Spleen (tissue), 11 donors: Measurements from ENCODE around the gene DTNB. TPM values are rescaled to one million over a fixed set of nuclear protein-coding genes. Genes with fewer than 3 reads are reported as not detected.

ENCODE experiments used
- DNase-seq: peaks from one replicate; pipeline ENCODE4 v3.0.0-alpha.2; 2020
- H3K27ac ChIP-seq, 8 donors: fragments of 200-600 bp; sonication (generic) in 7 of 8; 1 replicate in 4 of 8; 2 replicates in 4 of 8; pipeline versions ENCODE4 v1.5.0 to v1.8.0; 2016 to 2021; ENCODE audit warnings: inconsistent platforms in 4 of 8, mild to moderate bottlenecking in 4 of 8, moderate library complexity in 1 of 8
- H3K27me3 ChIP-seq, 7 donors: fragments of 200-600 bp; sonication (generic) in 6 of 7; replicated peaks in 1 of 7; 1 replicate in 4 of 7; 2 replicates in 3 of 7; pipeline versions ENCODE4 v1.5.0 to v1.8.0; 2016 to 2021; ENCODE audit warnings: inconsistent platforms in 3 of 7, mild to moderate bottlenecking in 1 of 7
- H3K36me3 ChIP-seq, 6 donors: fragments of 200-600 bp; sonication (generic) in 5 of 6; 1 replicate in 4 of 6; 2 replicates in 2 of 6; pipeline versions ENCODE4 v1.5.0 to v1.8.0; 2016 to 2021; ENCODE audit warnings: inconsistent platforms in 2 of 6
- H3K4me1 ChIP-seq, 6 donors: fragments of 200-600 bp; sonication (generic) in 5 of 6; 1 replicate in 3 of 6; 2 replicates in 3 of 6; pipeline versions ENCODE4 v1.5.0 to v1.8.0; 2016 to 2021; ENCODE audit warnings: inconsistent platforms in 3 of 6
- H3K4me3 ChIP-seq, 8 donors: fragments of 200-600 bp; sonication (generic) in 7 of 8; 1 replicate in 4 of 8; 2 replicates in 4 of 8; pipeline versions ENCODE4 v1.5.0 to v1.8.0; 2016 to 2021; ENCODE audit warnings: inconsistent platforms in 4 of 8, mild to moderate bottlenecking in 4 of 8, moderate library complexity in 2 of 8
- H3K9me3 ChIP-seq, 8 donors: fragments of 200-600 bp; sonication (generic) in 7 of 8; 1 replicate in 4 of 8; 2 replicates in 4 of 8; pipeline versions ENCODE4 v1.5.0 to v1.8.0; 2016 to 2021; ENCODE audit warnings: inconsistent platforms in 4 of 8
- POLR2A ChIP-seq, 3 donors: fragments of 450-650 bp; IDR thresholded peaks; one replicate each; pipeline ENCODE4 v1.5.1; 2017; ENCODE audit warnings: antibody characterized with exemption in 3 of 3, mild to moderate bottlenecking in 1 of 3
- POLR2AphosphoS5 ChIP-seq, 3 donors: sonication (generic); formaldehyde crosslinking; IDR thresholded peaks; one replicate each; pipeline ENCODE4 v1.5.1; 2017; ENCODE audit warnings: antibody characterized with exemption in 3 of 3
- WGBS, 5 donors: extraction: QIAGEN DNeasy Blood & Tissue Kit in 3 of 5; methylation state at CpG; one replicate each; pipeline versions ENCODE4 v1.1.5 to v1.1.7; 2013 to 2018; 5-methylcytosine and 5-hydroxymethylcytosine counted together
- intact Hi-C: fragments of 100-400 bp; cut with DNase I; formaldehyde crosslinking; loops from one replicate; pipeline ENCODE4 v1.15.0; 2023; ENCODE audit warnings: low total_unique reads
- polyA plus RNA-seq, 3 donors: library from polyadenylated mRNA; stranded (reverse); fragments of 200-250 nt; gene quantifications; one replicate each; pipeline ENCODE4 v1.2.1, GENCODE V29; 2013
- total RNA-seq, 7 donors: library from RNA; depleted of rRNA in 3 of 7; stranded (reverse); fragments of >200 nt in 3 of 7; fragmentation: NEBNext Ultra II Directional in 4 of 7; extraction: Animal tissue kit (Norgen Biotek cat#: 25700) in 4 of 7; gene quantifications; one replicate each; pipeline versions ENCODE4 v1.1.0 to v1.2.1, GENCODE V29; 2016 to 2021
- TF ChIP-seq, protein P1 (sequence below), 11 experiments: fragments of 200-600 bp in 7 of 11; fragments of 450-650 bp in 4 of 11; sonication (generic) in 4 of 11; IDR thresholded peaks in 8 of 11; conservative IDR thresholded peaks in 3 of 11; 1 replicate in 7 of 11; 2 replicates in 4 of 11; pipeline versions ENCODE4 v1.4.0 to v1.8.0; 2016 to 2021; ENCODE audit warnings: antibody characterized with exemption in 11 of 11, inconsistent platforms in 4 of 11, mild to moderate bottlenecking in 1 of 11
- donor health status: healthy with polysubstance abuse.
- donor health status: DM: no; HTN: no; CAD: no; lungs with moderate emphysema.
- donor health status: DM: no; HTN: no; CAD: no.
- donor health status: Bipolar disorder and iron deficiency.
- donor health status: healthy.
- donor health status: DM: no; HTN: no; CAD: no.
- donor health status: DM: yes; HTN: yes; CAD: no.

The DTNB gene
- total and polyA plus RNA-seq, 10 donors: 4.5 to 28.9 (median 20.4) TPM

DNA sequence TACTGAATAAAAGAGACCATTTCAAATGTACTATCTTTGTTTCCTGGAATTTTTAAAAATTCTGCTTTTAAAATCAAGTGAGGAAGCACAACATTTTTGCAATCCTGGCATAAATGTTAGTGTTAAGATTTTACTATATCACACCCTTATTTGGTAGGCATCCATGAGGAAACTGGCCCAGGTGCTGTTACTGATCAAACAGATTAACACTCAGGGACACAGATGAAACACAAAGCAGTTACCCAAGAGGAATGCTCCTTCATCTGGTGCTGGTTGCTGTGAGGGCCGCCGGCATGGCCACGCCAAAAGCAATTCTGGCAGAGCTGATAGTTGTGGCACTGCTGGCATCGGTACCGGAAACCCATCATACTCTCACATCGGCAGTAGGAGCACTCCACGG, 96.8 kb downstream of the DTNB start:
- Histone ChIP-seq H3K4me1 (peaks cover 0 to 3% (median under 1%) of the 10 kb centered on the region in 6 donors), H3K36me3 (peaks cover 0 to 9% (median 0%) of the 10 kb centered on the region in 6 donors), H3K9me3 (no peaks in the 10 kb centered on the region), H3K4me3 (no peak overlapping the region), H3K27me3 (no peaks in the 10 kb centered on the region), H3K27ac (no peak overlapping the region)
- no peak for DNase-seq
- TF ChIP-seq POLR2A (IDR thresholded peaks at IDR 0.05) (no peak), POLR2AphosphoS5 (IDR thresholded peaks at IDR 0.05) (no peak)
- TF ChIP-seq, protein P1, sequence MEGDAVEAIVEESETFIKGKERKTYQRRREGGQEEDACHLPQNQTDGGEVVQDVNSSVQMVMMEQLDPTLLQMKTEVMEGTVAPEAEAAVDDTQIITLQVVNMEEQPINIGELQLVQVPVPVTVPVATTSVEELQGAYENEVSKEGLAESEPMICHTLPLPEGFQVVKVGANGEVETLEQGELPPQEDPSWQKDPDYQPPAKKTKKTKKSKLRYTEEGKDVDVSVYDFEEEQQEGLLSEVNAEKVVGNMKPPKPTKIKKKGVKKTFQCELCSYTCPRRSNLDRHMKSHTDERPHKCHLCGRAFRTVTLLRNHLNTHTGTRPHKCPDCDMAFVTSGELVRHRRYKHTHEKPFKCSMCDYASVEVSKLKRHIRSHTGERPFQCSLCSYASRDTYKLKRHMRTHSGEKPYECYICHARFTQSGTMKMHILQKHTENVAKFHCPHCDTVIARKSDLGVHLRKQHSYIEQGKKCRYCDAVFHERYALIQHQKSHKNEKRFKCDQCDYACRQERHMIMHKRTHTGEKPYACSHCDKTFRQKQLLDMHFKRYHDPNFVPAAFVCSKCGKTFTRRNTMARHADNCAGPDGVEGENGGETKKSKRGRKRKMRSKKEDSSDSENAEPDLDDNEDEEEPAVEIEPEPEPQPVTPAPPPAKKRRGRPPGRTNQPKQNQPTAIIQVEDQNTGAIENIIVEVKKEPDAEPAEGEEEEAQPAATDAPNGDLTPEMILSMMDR (IDR thresholded peaks at IDR 0.05 in 8 of 11, conservative IDR thresholded peaks at IDR 0.05 in 3 of 11): no peak
- 95 to 98% (median 96%) methylated on average over 7 of the region's 7 CpGs for WGBS, 5 donors
- intact Hi-C loops: no loop called here

DNA sequence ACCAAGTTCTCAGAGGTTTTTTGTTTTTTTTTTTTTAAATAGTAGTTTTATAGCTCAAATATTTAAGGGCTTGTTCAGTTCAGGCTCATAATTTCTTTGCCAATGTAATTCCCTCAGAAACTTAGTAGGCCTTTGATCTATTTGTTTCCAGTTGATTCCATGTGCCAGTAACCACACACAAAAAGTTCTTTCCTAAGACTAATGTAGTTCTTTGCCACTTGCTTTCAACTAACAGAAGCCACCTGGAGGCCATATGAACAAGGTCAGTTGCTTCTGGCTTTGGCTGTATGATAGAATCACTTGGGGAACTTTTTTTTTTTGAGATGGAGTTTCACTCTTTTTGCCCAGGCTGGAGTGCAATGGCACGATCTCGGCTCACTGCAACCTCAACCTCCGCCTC, 100.7 kb downstream of the DTNB start:
- Histone ChIP-seq H3K9me3 (no peaks in the 10 kb centered on the region), H3K4me1 (peaks cover under 1 to 20% (median 3%) of the 10 kb centered on the region in 6 donors), H3K36me3 (peaks cover 0 to 9% (median 0%) of the 10 kb centered on the region in 6 donors), H3K27ac (no peak overlapping the region), H3K27me3 (no peaks in the 10 kb centered on the region), H3K4me3 (no peak overlapping the region)
- TF ChIP-seq, protein P1 (IDR thresholded peaks at IDR 0.05 in 8 of 11, conservative IDR thresholded peaks at IDR 0.05 in 3 of 11): no peak
- TF ChIP-seq POLR2A (IDR thresholded peaks at IDR 0.05) (no peak), POLR2AphosphoS5 (IDR thresholded peaks at IDR 0.05) (no peak)
- intact Hi-C loops: no loop called here
- 91 to 98% (median 97%) methylated on average over 3 of the region's 3 CpGs for WGBS, 5 donors
- DNase-seq: no peak

DNA sequence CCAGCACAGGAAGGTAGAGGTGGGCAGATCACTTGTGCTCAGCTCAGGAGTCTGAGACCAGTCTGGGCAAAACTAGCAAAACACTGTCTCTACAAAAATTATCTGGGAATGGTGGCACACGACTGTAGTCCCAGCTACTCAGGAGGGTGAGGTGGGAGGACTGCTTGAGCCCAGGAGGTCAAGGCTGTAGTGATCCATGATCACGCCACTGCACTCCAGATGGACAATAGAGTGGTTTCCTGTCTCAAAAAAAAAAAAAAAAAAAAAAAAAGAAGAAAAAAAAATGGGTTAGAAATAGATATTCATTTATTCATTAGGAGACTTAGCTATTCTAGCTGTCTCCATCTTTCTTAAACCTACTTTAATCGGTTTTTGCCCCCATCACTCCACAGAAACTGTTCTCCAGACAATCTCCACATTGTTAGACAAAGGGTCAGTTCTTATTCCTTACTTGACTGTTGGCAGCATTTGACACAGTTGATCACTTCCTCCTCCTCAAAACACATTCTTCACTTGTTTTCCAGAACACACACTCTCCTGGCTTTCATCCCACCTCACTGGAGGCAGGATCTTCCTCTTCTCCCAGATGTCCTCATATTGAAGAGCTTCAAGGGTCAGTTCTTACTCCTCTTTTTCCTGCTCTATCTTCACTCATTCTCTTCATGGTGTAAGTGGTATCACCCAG, 103.1 kb downstream of the DTNB start:
- H3K27me3 ChIP-seq: no peaks in the 10 kb centered on the region
- no peak for DNase-seq
- H3K4me3 ChIP-seq: no peak overlapping the region
- no peaks in the 10 kb centered on the region for H3K9me3 ChIP-seq
- peak overlapping the region in 6 of 8 donors; percentile 18 to 49 (median 32) for H3K27ac ChIP-seq
- intact Hi-C loops: no loop called here
- TF ChIP-seq POLR2AphosphoS5 (IDR thresholded peaks at IDR 0.05) (no peak), POLR2A (IDR thresholded peaks at IDR 0.05) (no peak)
- peaks cover 0 to 9% (median 0%) of the 10 kb centered on the region in 6 donors for H3K36me3 ChIP-seq
- 60 to 77% (median 68%) methylated on average over 3 of the region's 3 CpGs for WGBS, 5 donors
- H3K4me1 ChIP-seq: peaks cover 17 to 43% (median 21%) of the 10 kb centered on the region in 6 donors

DNA sequence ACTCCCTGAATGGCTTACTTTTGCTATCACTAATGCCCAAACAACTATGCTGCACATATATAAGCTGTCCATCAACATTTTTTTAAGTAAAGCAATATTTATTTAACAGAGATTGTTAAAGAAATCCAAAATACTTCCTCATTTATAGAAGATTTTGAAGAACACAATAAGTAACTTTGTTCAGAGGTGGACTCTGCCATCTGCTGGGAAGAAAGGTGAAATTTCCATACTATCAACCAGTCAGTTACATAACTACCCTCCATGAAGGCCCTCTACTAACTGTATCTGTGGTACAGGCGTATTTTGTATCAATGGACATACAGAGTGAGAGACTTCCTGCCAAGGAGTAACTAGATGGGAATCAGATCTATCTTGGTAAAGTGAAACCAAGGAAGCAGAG, 106.0 kb downstream of the DTNB start:
- peak overlapping the region in 7 of 8 donors; percentile 42 to 74 (median 68) for H3K27ac ChIP-seq

More for the DNA sequence above, 106.0 kb downstream of the DTNB start:
- Histone ChIP-seq H3K9me3 (no peaks in the 10 kb centered on the region), H3K36me3 (no peaks in the 10 kb centered on the region), H3K4me3 (no peak overlapping the region), H3K27me3 (no peaks in the 10 kb centered on the region), H3K4me1 (peaks cover 17 to 43% (median 21%) of the 10 kb centered on the region in 6 donors)
- intact Hi-C loops: no loop called here
- TF ChIP-seq POLR2AphosphoS5 (IDR thresholded peaks at IDR 0.05) (no peak), POLR2A (IDR thresholded peaks at IDR 0.05) (no peak)
- TF ChIP-seq, protein P1 (IDR thresholded peaks at IDR 0.05 in 8 of 11, conservative IDR thresholded peaks at IDR 0.05 in 3 of 11): peak in 8 of 11 experiments; percentile 13 to 59 (median 36)
- 54 to 78% (median 59%) methylated on average over 1 of the region's 1 CpG for WGBS, 5 donors
- DNase-seq: no peak
